SK-N-SH (cell line): ENCODE results near the gene DNAJC2. TPM values are rescaled to one million over a fixed set of nuclear protein-coding genes. Genes with fewer than 3 reads are reported as not detected.

Source experiments
- CTCF ChIA-PET: fragments of 300-600, 350-600 bp; formaldehyde crosslinking; extraction: SDS; loops from one replicate; lab custom pipeline; 2021; lab: Yijun Ruan, JAX
- POLR2A ChIA-PET: fragments of 350-600 bp; sonication (Branson Sonifier 250); formaldehyde crosslinking; extraction: SDS; loops from one replicate; lab custom pipeline; 2020; ENCODE audit warnings: antibody characterized with exemption, inconsistent platforms; lab: Yijun Ruan, JAX
- DNase-seq: peaks from one replicate; pipeline ENCODE4 v3.0.0; 2012
- H2AFZ ChIP-seq: fragments of 200-600 bp; sonication (generic); 2 replicates; pipeline ENCODE4 v1.8.1; 2016; ENCODE audit warnings: antibody characterized with exemption, mild to moderate bottlenecking, low read depth
- H3F3A ChIP-seq: fragments of 200-600 bp; sonication (generic); replicated peaks from 2 replicates; pipeline ENCODE3; 2016; ENCODE audit warnings: antibody characterized with exemption, mild to moderate bottlenecking; ENCODE audit not compliant: insufficient read depth
- H3K27ac ChIP-seq, 2 experiments: fragments of 200-500 bp in 1 of 2; fragments of 200-600 bp in 1 of 2; sonication (Bioruptor generic) in 1 of 2; sonication (generic), shearing (Covaris generic) in 1 of 2; 2 replicates each; pipeline versions ENCODE4 v1.5.1 to v1.6.1; 2014 to 2016; ENCODE audit warnings: low read depth in 2 of 2, inconsistent platforms in 1 of 2, low read length in 1 of 2, mild to moderate bottlenecking in 1 of 2, mixed read lengths in 1 of 2
- H3K27me3 ChIP-seq: fragments of 200-600 bp; sonication (generic), shearing (Covaris generic); 2 replicates; pipeline ENCODE4 v1.6.1; 2016; ENCODE audit warnings: mixed run types; ENCODE audit not compliant: insufficient read depth
- H3K36me3 ChIP-seq, 2 experiments: fragments of 200-500 bp in 1 of 2; fragments of 200-600 bp in 1 of 2; sonication (Bioruptor generic) in 1 of 2; sonication (generic) in 1 of 2; replicated peaks in 1 of 2; 2 replicates each; pipeline versions ENCODE3 to v1.5.1; 2014 to 2016; ENCODE audit warnings: low read length in 1 of 2, mild to moderate bottlenecking in 1 of 2; ENCODE audit not compliant: insufficient read depth in 2 of 2, control insufficient read depth in 1 of 2
- H3K4me1 ChIP-seq, 2 experiments: fragments of 200-500 bp in 1 of 2; fragments of 200-600 bp in 1 of 2; sonication (Bioruptor generic) in 1 of 2; sonication (generic), shearing (Covaris generic) in 1 of 2; 2 replicates each; pipeline versions ENCODE4 v1.5.1 to v1.6.1; 2014 to 2016; ENCODE audit warnings: low read depth in 1 of 2, low read length in 1 of 2, mixed run types in 1 of 2; ENCODE audit not compliant: insufficient read depth in 2 of 2, control insufficient read depth in 1 of 2
- H3K4me2 ChIP-seq: fragments of 200-600 bp; sonication (generic), shearing (Covaris generic); 2 replicates; pipeline ENCODE4 v1.6.1; 2017; ENCODE audit warnings: mixed run types
- H3K4me3 ChIP-seq, 2 experiments: fragments of 200-500 bp in 1 of 2; fragments of 200-600 bp in 1 of 2; sonication (Bioruptor generic) in 1 of 2; sonication (generic), shearing (Covaris generic) in 1 of 2; 2 replicates each; pipeline versions ENCODE4 v1.5.1 to v1.8.1; 2014 to 2016; ENCODE audit warnings: low read depth in 2 of 2, inconsistent platforms in 1 of 2, low read length in 1 of 2, mild to moderate bottlenecking in 1 of 2, mixed read lengths in 1 of 2, moderate library complexity in 1 of 2
- H3K79me2 ChIP-seq: fragments of 200-600 bp; sonication (generic); 2 replicates; pipeline ENCODE4 v1.8.1; 2017; ENCODE audit warnings: mild to moderate bottlenecking; ENCODE audit not compliant: insufficient read depth
- H3K9ac ChIP-seq: fragments of 200-600 bp; sonication (generic); 2 replicates; pipeline ENCODE4 v1.6.1; 2017; ENCODE audit warnings: mixed run types
- H3K9me2 ChIP-seq: fragments of 200-600 bp; sonication (generic); 2 replicates; pipeline ENCODE4 v1.6.1; 2017; ENCODE audit warnings: mixed run types
- H3K9me3 ChIP-seq: fragments of 200-600 bp; sonication (generic); 2 replicates; pipeline ENCODE4 v1.6.1; 2017; ENCODE audit warnings: mixed run types, mild to moderate bottlenecking, moderate library complexity
- H4K20me1 ChIP-seq: fragments of 200-600 bp; sonication (generic); 2 replicates; pipeline ENCODE4 v1.6.1; 2017; ENCODE audit warnings: mild to moderate bottlenecking, mixed run types; ENCODE audit not compliant: insufficient read depth
- CHD2 ChIP-seq: fragments of 150-350 bp; IDR thresholded peaks from 2 replicates; pipeline ENCODE4 v1.6.1; 2018; ENCODE audit warnings: low read length; ENCODE audit not compliant: partially characterized antibody
- ELF1 ChIP-seq: IDR thresholded peaks from 2 replicates; pipeline ENCODE4 v1.4.0; 2012
- EP300 ChIP-seq, 2 experiments: IDR thresholded peaks; 2 replicates each; pipeline versions ENCODE4 v1.4.0 to v1.6.1; 2012; ENCODE audit warnings: borderline replicate concordance in 1 of 2, low read depth in 1 of 2, low read length in 1 of 2
- FOSL2 ChIP-seq: IDR thresholded peaks from 2 replicates; pipeline ENCODE4 v1.4.0; 2012; ENCODE audit warnings: low read depth, mild to moderate bottlenecking, moderate library complexity, borderline replicate concordance
- GATA2 ChIP-seq: sonication (generic); formaldehyde crosslinking; IDR thresholded peaks from 2 replicates; pipeline ENCODE4 v1.5.0; 2020; ENCODE audit warnings: mild to moderate bottlenecking, missing genetic modification reagents
- JUND ChIP-seq: IDR thresholded peaks from 2 replicates; pipeline ENCODE4 v1.4.0; 2012
- MAX ChIP-seq: IDR thresholded peaks from 2 replicates; pipeline ENCODE4 v1.4.0; 2012; ENCODE audit warnings: low read depth
- MEF2A ChIP-seq: IDR thresholded peaks from 2 replicates; pipeline ENCODE4 v1.4.0; 2012; ENCODE audit warnings: low read depth, borderline replicate concordance
- NRF1 ChIP-seq: IDR thresholded peaks from 2 replicates; pipeline ENCODE4 v1.6.1; 2012; ENCODE audit warnings: low read depth, mild to moderate bottlenecking, low read length
- POLR2AphosphoS5 ChIP-seq: IDR thresholded peaks from 2 replicates; pipeline ENCODE4 v1.6.1; 2012; ENCODE audit warnings: low read depth, low read length
- RAD21 ChIP-seq: IDR thresholded peaks from 2 replicates; pipeline ENCODE4 v1.6.1; 2012; ENCODE audit warnings: mild to moderate bottlenecking, low read length
- RFX5 ChIP-seq: IDR thresholded peaks from 2 replicates; pipeline ENCODE4 v1.6.1; 2012; ENCODE audit warnings: mild to moderate bottlenecking, improper control_type of control experiment, low read length
- RXRA ChIP-seq: IDR thresholded peaks from 2 replicates; pipeline ENCODE4 v1.4.0; 2012; ENCODE audit warnings: low read depth, mild to moderate bottlenecking, borderline replicate concordance
- SMC3 ChIP-seq: IDR thresholded peaks from 2 replicates; pipeline ENCODE4 v1.6.1; 2012; ENCODE audit warnings: low read depth, low read length, improper control_type of control experiment
- TAF1 ChIP-seq: IDR thresholded peaks from 2 replicates; pipeline ENCODE4 v1.6.1; 2012; ENCODE audit warnings: low read depth, mild to moderate bottlenecking, low read length, moderate library complexity, borderline replicate concordance
- TCF12 ChIP-seq: IDR thresholded peaks from 2 replicates; pipeline ENCODE4 v1.4.0; 2012
- USF2 ChIP-seq: fragments of 150-350 bp; IDR thresholded peaks from 2 replicates; pipeline ENCODE4 v1.6.1; 2017; ENCODE audit warnings: antibody characterized with exemption, low read length, low read depth, borderline replicate concordance
- WGBS: methylation state at CpG from one replicate; pipeline ENCODE4 v1.1.6; 2017; ENCODE audit warnings: low lambda C conversion rate; 5-methylcytosine and 5-hydroxymethylcytosine counted together
- polyA plus RNA-seq, 3 experiments: library from polyadenylated mRNA; depleted of rRNA; stranded (reverse); fragments of >200 nt; gene quantifications; 2 replicates each; pipeline ENCODE4 v1.2.3, GENCODE V29; 2012
- TF ChIP-seq, protein P1 (sequence below): IDR thresholded peaks from 2 replicates; pipeline ENCODE4; 2012
- TF ChIP-seq, protein P2 (sequence below): IDR thresholded peaks from 2 replicates; pipeline ENCODE4 v1.4.0; 2012; ENCODE audit warnings: low read depth, borderline replicate concordance

The DNAJC2 gene
- polyA plus RNA-seq, 1 of the 3 experiments (the other 2 are of a cell fraction): 18.9 TPM

- no peak overlapping the region for H2AFZ ChIP-seq
- H3K9ac ChIP-seq: no peak overlapping the region
- WGBS: 99% methylated on average over 2 of the region's 2 CpGs
- no peak for DNase-seq
- H3F3A ChIP-seq: peaks cover 59% of the 10 kb centered on the region
- CTCF ChIA-PET: no interaction called here
- POLR2A ChIA-PET: no interaction called here
- no peaks in the 10 kb centered on the region; a peak in 1 of 4 replicates for H3K4me1 ChIP-seq
- no peaks in the 10 kb centered on the region; the same call in 1 of the 2 replicates for H4K20me1 ChIP-seq
- H3K4me2 ChIP-seq: no peak overlapping the region
- H3K9me3 ChIP-seq: no peaks in the 10 kb centered on the region
- no peak overlapping the region for H3K4me3 ChIP-seq
- peaks cover 15% of the 10 kb centered on the region; the same call in 1 of the 2 replicates for H3K79me2 ChIP-seq
- no peaks in the 10 kb centered on the region for H3K9me2 ChIP-seq
- TF ChIP-seq MAX (no peak), SMC3 (no peak), USF2 (no peak), RAD21 (no peak), RFX5 (no peak), POLR2AphosphoS5 (no peak), GATA2 (CRISPR knock-in tag) (no peak), TCF12 (no peak), RXRA (no peak), MEF2A (no peak), TAF1 (no peak), ELF1 (no peak), NRF1 (no peak), FOSL2 (no peak), EP300 (IDR thresholded peaks at IDR 0.05; ENCODE audit: borderline replicate concordance in 1 of 2, low read depth in 1 of 2, low read length in 1 of 2) (no peak), JUND (no peak), CHD2 (no peak)
- TF ChIP-seq, protein P1, sequence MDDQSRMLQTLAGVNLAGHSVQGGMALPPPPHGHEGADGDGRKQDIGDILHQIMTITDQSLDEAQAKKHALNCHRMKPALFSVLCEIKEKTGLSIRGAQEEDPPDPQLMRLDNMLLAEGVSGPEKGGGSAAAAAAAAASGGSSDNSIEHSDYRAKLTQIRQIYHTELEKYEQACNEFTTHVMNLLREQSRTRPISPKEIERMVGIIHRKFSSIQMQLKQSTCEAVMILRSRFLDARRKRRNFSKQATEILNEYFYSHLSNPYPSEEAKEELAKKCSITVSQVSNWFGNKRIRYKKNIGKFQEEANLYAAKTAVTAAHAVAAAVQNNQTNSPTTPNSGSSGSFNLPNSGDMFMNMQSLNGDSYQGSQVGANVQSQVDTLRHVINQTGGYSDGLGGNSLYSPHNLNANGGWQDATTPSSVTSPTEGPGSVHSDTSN: no peak
- TF ChIP-seq, protein P2, sequence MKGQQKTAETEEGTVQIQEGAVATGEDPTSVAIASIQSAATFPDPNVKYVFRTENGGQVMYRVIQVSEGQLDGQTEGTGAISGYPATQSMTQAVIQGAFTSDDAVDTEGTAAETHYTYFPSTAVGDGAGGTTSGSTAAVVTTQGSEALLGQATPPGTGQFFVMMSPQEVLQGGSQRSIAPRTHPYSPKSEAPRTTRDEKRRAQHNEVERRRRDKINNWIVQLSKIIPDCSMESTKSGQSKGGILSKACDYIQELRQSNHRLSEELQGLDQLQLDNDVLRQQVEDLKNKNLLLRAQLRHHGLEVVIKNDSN: no peak
- H3K27ac ChIP-seq: no peak overlapping the region
- H3K27me3 ChIP-seq: no peaks in the 10 kb centered on the region
- peaks cover 96 to 99% of the 10 kb centered on the region in 2 experiments for H3K36me3 ChIP-seq
These were observed 29.7 kb downstream of the DNAJC2 start for GRCh38 chr7:103314852-103315251.
